A549 treated with RU486 at 1 μM for 4 hours (cell line): ENCODE results near the gene PRDM15. TPM values are rescaled to one million over a fixed set of nuclear protein-coding genes. Genes with fewer than 3 reads are reported as not detected.

ENCODE experiments used
- total RNA-seq: library from RNA; stranded (reverse); fragments of 200-300 nt; extraction: Qiagen RNA extraction; gene quantifications from 5 replicates; pipeline ENCODE4 v1.2.3, GENCODE V29; 2022; ENCODE audit warnings: low read depth

Gene PRDM15, protein sequence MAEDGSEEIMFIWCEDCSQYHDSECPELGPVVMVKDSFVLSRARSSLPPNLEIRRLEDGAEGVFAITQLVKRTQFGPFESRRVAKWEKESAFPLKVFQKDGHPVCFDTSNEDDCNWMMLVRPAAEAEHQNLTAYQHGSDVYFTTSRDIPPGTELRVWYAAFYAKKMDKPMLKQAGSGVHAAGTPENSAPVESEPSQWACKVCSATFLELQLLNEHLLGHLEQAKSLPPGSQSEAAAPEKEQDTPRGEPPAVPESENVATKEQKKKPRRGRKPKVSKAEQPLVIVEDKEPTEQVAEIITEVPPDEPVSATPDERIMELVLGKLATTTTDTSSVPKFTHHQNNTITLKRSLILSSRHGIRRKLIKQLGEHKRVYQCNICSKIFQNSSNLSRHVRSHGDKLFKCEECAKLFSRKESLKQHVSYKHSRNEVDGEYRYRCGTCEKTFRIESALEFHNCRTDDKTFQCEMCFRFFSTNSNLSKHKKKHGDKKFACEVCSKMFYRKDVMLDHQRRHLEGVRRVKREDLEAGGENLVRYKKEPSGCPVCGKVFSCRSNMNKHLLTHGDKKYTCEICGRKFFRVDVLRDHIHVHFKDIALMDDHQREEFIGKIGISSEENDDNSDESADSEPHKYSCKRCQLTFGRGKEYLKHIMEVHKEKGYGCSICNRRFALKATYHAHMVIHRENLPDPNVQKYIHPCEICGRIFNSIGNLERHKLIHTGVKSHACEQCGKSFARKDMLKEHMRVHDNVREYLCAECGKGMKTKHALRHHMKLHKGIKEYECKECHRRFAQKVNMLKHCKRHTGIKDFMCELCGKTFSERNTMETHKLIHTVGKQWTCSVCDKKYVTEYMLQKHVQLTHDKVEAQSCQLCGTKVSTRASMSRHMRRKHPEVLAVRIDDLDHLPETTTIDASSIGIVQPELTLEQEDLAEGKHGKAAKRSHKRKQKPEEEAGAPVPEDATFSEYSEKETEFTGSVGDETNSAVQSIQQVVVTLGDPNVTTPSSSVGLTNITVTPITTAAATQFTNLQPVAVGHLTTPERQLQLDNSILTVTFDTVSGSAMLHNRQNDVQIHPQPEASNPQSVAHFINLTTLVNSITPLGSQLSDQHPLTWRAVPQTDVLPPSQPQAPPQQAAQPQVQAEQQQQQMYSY
- 2.6 to 3.4 TPM (median 3.2 TPM) in 5 replicates for total RNA-seq

GRCh38 chr21:41879190-41879998 is at the start of gene PRDM15:
TSS of gene PRDM15 (minus strand) at chr21:41879344. CDS start at chr21:41860363, 18,981 bp downstream.

DNA sequence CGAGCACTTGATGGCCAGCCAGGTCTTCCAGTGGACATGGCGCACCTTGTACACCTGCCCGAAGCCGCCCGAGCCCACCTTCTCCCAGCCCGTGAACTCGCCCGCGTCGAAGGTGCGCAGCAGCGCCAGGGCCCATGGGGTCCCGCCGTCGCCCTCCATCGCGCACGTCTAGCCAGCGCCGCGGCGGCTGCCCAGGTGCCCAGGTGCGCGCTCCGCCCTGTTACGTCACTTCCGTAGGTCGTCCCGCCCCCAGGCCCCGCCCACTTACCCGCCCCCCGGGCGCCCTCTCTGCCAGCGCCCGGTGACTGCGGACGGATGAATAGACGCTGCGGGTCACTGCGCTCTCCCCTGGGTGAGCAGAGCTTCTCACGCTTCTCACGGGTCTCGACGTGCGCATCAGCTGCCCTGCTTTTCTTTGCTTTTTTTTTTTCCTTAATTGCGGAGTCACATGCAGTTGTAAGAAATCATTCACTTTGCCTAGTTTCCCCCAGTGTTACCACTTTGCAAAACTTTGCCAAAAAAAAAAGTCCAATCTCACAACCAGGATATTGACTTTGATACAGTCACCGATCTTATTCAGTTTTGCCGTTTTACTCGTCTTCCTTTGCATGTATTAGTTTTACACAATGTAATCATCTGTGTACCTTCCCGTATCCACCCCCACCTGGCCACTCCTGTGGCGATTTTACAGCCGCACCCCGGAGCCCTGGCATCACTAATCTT is 112.1 kb downstream of the PRDM15 start, which contains the start of gene RIPK4:
Gene RIPK4, minus strand, starts transcription at position 170 of the 723 bp plus-strand sequence. Its CDS starts 11 bp downstream, at position 159.

Other genes starting within 250 kb of the PRDM15 start
- gene RIPK4, start 112.3 kb downstream of the PRDM15 start, total RNA-seq, result 12.4 to 16.6 TPM (median 14.3 TPM) in 5 replicates
- gene C2CD2, start 74.7 kb upstream of the PRDM15 start, total RNA-seq, result 6.1 to 9.6 TPM (median 8.6 TPM) in 5 replicates
- 4.7 to 6.5 TPM (median 6.2 TPM) in 5 replicates for gene ZBTB21, start 131.0 kb upstream of the PRDM15 start, total RNA-seq
- gene UMODL1, start 192.0 kb upstream of the PRDM15 start, total RNA-seq, result not detected in 5 replicates